Measurements from ENCODE around the gene ARL15.

Gene ARL15

DNA sequence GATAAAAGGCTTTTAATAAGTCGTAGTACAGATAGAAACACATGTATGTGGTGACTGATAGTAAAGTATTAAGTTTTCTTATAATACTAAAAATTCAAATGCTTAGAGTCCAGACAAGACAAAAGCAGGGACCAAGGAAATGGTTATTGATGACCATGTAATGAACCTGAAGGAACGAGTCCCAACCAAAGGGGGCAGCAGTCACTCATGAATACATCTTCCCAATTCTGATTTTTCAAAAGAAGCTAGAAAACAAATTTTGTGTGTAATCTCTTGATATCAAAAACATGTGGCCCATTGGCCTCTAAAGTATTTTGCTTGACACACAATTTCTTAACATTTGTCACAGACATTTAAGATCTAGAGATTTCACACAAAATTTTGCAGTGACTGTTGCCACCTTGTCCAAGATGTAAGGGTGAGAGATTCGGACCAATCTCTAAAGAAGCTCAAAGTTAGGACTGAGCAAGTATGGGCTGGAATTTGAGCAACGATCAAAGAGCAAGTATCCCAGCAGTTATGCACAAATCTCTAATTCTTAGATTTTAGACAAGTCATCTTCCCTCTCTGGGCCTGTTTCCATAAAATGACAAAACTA lies 66.8 kb downstream of the ARL15 start:
- DNase-seq (ENCODE audit: low spot score) = peak; percentile 4

DNA sequence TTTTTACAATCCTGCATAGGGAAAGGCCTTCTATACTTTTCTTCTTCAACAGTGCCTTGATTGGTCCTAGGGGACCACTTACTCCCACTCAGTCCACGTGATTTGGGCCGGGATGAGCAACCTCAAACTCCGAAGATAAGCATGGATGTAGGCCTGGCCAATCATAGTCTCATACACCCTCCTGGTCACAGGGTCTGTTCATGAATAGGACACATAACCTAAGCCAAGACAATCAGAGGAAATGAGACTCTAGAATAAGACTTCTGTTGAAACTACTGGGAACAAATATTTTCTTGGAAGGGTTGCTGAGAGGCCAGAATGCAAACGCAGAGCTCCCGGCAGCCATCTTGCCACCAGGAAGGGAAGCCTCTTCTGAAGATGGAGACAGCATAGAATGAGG lies 68.1 kb downstream of the ARL15 start:
- DNase-seq (ENCODE audit: low spot score) = no peak

DNA sequence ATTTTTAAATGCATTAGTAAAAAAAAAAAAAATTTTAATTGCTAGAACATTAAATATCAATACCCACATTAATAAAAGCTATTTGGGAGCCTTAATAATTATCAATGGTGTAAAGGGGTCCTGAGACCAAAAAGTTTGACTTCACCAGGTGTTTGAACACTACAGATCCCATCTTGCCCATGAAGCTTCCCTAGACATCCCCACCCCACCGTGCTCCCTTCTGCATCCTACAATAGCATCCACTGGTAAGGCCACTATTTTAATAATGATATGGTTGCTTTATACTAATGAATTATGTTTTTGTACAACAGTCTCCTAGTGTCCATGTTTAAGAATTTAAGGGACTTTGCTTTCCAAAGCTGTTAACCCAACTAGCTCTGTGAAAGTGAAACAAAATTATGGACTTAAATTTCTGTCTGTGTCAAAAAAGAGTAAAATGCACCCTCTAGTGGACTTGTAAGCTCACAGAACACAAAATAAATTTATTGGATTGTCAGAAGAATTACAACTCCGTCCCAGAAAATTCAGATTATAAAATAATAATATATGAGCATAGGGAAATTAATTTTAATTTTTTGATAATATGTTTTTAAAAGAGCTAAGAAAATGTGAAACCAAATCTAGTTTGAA lies 76.0 kb downstream of the ARL15 start:
- no peak for DNase-seq (ENCODE audit: low spot score)

DNA sequence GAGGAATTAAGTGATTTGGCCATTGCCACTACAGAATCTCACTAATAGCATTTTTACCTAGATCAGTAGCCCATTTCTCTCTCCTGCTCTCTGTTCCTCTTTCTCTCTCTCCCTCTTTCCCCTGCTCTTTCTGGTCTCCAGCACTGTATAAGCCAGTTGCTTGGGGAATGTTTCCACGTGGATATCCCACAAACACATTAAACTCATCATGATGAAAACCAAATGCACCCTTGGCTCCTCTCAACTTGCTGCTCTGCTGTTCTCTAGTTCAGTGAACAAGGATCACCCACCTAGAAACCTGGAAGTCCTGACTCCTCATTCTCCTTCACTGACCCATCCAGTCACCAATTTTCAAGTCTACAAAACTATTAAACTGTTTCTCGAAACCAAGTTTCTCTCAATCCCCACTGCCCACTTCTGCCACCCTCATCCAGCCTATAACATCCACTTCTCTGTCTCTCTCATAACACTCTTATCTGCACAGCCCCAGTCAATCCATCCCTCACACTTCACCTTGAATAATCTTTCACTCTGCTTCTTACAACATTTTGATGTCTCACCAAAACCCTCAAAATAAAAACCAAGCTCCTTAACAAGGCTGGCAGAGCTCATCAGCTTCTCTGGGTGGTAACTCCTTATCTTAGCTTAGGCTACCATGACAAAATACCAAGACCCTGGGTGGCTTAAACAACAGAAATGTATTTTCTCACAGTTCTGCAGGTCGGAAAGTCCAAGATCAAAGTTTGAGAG lies 79.3 kb downstream of the ARL15 start:
- DNase-seq (ENCODE audit: low spot score) = no peak

DNA sequence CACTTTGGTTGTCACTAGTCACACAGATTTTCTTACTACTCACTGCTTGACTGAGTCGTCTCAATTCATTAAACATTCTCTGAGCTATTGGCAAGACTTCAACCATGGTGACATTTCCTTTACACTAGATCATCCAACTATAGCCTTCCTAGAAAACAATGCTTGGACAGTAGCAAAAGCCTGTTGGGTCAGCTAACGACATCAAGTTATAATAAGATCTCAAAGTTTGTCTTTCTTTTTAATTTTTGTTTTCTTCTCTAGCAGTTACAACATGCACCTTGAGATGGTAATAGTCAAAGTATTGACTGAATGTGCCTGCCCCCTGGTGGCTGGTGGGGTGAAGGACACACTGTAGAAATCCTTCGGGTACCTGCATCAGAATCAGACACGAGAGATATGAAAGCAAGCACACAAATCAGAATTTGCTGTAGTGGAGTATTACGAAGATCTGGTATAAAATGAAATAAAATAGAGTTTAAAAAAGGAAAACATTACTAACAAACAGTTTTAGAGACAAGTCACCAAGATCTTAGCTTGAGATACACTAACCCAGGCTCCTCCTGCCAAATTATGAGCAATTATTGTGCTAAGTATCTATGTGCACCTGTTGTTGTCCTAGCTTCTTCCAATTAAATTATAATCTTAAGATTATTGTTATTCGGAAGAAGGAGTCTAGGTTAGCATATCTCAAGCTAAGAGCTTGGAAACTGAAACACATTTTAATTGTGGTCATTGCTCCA lies 81.2 kb downstream of the ARL15 start:
- DNase-seq (ENCODE audit: low spot score) = peak; percentile 15

DNA sequence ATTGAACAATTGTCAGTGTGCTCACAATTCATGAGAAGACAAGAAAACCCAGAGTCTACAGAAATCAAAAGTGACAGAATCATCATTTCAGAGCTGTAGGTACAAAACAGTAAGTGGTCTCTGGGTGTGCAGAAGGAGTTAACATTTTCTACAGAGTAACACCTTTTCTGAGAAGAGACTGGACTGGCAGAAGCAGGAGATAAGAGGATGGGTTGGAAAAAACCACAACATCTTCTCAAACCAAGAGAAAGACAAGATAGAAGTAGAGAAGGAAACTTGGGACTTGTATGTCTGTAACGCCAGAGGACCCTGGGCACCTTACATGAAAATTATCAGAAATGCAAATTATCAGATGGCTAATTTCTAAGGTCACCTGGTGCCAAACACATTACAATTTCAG lies 82.6 kb downstream of the ARL15 start:
- no peak for DNase-seq (ENCODE audit: low spot score)

DNA sequence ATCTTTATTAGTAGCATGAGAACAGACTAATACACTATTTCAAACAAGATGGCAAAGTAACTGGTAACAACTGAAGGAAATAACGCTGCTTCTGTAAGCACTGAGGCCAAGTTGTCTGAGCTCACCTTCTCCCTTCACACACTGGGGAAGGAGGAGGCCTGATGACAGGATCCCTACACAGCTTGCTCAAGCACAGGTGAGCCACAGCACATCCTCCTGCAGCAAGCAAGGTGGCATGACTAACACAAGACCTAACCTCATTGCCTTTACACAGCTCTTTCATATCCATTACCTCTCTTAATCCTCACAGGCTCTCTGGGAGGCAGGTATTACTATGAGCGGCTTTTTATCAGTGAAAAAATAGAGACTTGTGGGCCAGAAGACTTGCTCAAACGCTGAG lies 83.3 kb downstream of the ARL15 start:
- DNase-seq (ENCODE audit: low spot score) = no peak

DNA sequence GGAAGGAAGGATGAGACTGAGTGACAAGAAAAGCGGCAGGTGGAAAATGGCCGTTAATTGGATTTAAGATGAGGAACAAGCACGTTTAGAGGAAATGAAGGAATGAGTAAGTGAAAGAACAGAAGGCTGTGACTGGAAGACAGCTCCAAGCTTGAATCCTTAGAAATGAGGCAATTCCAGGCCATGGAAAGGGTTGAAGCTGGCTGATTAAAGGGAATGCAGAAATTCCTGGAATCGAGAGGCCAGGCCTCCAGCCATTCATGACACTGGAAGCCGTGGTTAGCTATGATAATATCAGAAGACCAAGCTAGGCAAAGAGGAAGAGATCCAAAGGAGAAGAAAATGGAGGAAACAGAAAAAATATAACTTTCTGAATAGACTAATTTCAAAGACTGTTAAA lies 84.2 kb downstream of the ARL15 start:
- DNase-seq (ENCODE audit: low spot score) = no peak

DNA sequence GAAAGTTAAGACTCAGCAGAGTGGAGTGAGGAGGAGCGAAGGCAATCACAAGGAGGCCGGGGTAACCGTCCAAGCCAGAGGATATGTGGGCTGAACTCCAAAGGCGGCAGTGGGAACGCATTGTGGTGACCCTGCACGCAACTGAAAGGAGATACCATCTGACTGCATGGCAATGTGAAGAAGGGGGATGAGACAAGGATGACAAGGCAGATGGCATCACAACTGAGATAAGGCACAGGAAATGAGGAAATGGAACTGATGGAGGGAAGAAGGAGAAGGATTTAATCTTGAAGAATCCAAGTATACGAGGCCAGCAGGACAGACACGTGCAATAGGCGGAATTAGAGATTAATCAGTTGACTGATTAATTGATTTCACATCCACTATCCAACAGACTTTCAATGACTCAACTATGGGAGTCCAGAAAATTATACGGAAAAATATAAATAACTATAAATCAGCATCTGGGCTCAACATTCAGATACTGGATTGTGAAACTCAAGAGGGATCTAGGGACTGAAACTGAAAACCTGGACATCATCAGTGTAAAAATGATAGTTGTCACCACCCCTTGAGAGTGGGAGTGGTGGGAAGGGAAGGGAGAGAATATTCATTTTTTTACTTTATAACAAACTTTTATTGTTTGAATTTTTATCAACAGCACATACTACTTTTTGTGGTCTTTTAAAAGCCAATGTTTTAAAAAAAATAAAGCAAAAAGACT lies 86.1 kb downstream of the ARL15 start:
- DNase-seq (ENCODE audit: low spot score) = no peak

DNA sequence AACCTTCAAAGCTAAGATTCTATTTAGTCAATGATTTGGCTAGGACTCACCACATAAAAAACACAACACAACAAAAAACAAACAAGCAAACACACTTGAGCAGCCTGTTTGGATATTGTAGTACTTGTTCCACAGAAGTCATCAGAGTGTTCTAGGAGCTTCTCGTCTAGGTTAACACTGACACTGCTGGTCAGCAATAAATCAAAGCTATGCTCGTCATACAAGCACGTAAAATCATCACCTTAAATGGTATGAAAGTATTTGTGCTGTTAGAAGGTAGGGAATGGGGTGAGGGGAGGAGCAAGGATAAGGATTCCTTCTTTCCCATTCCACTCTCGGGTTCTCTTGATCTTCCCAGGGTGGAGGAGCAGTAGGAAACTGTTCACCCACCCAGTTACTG lies 88.0 kb downstream of the ARL15 start:
- no peak for DNase-seq (ENCODE audit: low spot score)

DNA sequence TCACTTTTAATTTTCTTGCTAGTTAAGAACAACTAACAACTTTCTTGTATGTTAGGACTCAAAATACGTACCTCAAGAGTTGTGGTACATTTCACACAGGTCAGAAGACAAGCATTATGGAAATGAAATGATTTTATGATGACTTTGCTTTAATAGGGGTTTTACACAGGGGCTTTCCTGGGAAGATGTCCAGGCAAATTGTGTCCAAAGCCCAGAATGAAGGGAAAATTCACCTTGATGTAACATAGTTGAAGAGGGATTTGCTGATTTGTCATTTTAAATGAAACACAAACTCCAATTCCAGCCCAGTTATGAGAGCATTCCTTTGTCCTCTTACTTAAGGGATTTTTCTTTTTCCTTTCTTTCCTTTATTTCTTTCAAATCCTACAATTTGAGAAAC lies 89.2 kb downstream of the ARL15 start:
- no peak for DNase-seq (ENCODE audit: low spot score)

DNA sequence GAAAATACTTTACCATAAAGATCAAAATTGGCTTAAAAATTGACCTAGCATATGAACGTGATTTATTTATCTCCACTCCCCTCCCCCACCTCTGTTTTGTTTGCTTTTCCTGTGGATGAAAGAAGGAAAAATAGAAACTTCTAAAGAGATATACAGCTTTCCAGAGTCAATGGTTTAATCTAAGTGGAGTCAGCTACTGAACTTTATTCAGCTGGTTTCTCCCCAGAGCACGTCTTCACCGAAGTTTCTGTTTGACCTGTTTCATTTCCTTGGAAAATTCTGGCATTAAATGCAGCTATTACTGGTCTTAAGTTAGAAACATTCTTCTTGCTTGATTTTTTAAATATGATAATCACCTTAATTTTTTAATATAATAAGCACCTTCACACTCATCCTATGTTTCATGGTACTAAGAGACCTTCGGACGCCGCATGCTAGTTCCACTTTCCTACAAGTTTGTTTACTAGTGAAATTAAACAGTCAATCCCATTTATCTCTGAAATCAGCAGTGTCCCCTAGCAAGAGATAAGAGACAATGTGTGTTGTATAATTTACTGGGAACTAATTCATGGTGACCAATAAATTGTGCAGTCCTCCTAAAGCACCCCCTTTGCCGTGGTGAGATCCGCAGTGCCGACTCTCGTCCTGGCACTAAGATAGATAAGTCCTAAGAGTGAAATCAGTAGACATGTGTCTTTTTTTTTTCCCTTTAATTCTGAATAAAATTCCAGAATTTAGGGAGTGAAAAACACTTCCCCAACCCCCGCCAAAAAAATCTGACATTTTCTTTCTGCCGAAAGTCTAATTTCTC lies 89.9 kb downstream of the ARL15 start:
- DNase-seq (ENCODE audit: low spot score) = no peak

DNA sequence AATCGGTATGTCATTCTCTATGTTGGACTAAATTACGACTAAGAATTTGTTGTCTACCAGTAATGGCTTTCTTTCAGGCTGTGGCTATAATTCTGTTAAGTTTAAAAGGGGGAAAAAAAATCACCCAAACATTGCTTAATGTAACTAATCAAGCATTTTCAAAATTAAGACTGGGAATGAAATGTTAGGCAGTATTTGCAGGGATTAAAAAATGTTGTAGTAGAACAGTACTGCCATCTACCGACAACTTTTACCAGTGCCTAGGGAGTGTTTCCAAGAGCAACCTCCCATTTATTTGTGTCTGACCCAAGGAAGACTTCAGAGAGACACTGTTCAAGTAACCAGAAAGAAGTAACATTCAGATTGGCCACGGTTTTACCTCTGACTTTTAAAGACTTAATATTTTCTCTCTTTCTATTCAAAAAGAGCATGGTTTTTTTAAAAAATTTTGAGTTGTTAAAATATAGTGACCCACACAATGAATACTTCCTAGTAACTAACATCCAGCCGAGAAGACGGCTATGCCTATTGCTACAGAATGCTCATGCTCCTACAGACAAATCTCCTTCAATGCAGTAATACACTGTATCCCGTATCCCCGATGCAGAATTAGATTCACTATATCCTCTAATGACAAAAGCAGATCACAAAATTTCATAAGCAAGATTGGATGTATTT lies 92.4 kb downstream of the ARL15 start:
- DNase-seq (ENCODE audit: low spot score) = peak; percentile 28

DNA sequence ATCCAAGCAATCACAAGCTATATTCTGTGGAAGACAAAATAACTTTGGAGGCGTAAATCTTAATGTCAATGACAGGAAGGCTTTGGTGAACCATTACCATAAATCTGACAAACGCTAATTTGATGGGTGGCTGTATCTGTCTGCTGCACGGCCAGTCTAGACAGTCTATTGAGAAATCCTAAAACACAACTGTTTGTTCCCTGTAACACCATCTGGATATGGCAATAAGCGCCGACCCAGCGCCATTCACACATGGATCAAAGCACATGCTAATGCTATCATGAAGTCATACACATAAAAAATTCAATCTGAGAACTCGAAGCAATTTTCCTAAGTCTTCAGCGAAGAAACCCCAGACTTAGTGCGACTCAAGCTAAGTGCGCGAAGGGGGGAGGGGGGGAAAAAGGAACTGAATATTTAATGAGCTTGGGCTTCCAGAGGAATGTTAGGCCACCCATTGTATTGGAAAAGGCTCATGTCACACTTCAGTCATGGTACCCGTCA lies 95.1 kb downstream of the ARL15 start:
- DNase-seq (ENCODE audit: low spot score) = no peak

DNA sequence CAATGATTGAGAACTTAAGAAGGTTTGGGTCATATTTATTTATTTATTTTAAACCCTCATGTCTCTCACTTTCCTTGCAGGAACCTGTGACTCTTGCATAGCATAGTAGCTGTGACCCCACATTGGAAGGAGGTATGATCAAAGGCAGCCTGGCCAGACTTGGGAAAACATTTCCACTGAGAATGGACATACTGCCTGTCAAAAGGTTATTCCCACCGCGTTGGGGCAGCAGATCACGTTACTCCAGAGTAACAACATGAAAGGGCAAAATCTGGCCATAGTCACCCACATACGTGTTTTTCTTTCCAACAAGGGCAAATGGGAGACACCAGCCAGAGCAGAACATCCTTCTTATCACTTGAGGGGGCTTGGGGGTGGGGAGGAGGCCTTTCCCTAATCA lies 95.7 kb downstream of the ARL15 start:
- no peak for DNase-seq (ENCODE audit: low spot score)

DNA sequence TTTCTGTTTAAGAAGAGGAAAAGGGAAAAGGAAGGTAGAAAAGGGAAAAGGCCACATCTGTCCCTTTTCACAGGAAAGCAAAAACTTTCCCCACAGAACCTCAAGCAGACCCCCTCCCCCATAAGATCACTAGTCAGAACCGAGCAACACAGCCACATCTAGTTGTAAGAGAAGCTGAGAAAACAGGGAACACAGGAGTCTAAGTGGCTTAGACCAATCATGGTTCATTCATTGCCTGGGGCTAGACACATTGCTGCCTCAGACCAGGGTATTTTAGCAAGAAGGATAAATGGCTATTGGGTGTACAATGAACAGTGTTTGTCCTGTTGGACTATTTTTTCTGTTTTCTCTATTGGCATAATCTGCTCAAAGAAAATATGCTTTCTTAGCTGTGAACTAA lies 98.0 kb downstream of the ARL15 start:
- DNase-seq (ENCODE audit: low spot score) = peak; percentile 20

DNA sequence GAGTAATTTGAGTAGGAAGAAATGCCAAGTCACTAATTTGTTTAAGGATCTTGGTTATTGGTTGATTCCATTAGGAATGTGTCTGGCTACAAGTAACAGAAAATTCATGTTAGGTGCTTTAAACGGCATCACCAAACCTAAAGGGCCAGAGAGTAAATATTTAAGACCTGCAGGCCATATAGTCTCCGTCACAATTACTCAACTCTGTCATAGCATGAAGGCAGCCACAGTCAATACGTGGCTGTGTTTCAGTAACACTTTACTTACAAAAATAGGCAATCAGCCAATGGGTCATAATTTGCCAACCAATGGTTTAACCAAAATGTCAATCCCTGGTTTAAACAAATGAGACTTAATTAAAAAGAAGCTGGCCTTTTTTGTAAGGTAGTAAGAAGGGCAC lies 98.5 kb downstream of the ARL15 start:
- no peak for DNase-seq (ENCODE audit: low spot score)

DNA sequence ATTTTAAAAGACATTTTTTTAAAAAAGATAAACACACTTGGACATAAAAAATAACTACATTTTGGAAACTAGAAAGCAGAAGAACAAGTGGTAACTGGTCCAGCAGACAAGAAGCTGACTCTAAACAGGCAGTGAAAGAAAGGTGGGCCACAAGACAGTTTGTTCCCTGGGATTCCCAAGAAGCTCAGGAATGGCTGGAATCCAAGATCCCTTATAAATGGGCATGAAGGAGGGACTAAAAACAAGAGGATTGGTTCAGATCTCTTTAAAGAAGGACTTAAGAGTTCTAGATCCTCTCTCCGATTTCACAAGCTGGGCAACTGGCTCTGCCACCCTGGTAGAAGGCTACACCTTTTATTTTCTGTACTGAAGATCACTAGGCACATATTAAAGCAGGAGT lies 102.8 kb downstream of the ARL15 start:
- DNase-seq (ENCODE audit: low spot score) = no peak

DNA sequence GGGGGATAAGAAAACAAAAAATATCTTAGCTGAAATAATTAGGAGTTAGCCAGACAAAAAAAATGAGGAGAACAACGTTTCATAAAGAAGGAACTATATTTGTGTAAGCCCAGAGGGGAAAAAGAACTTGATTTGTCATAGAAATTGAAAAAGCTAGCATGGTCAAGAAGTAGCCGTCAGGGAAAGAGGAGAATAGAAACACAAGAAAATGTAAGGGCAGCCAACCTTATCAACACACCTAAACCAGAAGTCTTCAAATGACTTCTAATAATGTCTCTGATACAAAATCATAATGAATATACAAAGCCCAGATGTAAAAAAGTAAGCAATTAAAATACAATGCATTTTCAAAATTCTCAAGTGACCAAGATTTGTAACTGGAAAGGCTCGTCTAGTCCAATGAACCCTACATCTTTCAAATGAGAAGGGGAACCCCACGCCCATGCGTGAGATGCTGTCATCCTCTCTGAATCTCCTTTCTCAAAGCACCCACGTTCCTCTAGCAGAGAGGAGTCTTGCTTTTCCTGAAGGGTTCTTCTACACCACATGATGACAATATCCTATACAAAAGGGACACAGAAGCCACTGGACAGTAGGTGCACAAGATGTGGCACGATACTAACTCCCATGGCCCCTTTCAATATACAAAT lies 103.7 kb downstream of the ARL15 start:
- no peak for DNase-seq (ENCODE audit: low spot score)

DNA sequence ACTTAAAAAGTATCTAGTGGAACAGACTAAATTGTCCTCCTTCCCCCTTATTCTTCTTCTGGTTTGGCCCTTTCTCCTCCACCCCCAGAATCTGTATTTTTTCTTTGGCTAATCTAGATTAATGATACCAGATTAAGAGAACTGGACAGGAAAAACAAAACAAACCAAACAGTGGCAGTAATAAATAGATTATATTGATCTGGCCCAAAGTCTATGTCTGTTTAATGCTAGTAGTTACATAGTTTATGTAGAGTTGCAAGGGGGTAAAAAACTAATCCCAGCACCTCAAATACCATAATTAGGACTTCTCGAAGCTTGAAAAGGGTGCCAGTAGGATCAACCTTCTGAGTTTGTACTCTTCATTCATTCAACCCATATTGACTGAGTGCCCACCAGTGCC lies 104.5 kb downstream of the ARL15 start:
- DNase-seq (ENCODE audit: low spot score) = no peak
